GM12878 (cell line): ENCODE measurements around the gene SPPL2B. TPM values are rescaled to one million over a fixed set of nuclear protein-coding genes. Genes with fewer than 3 reads are reported as not detected.

Source experiments
- ATAC-seq: fragments of 200-7000 bp; cut with Tn5 transposase; 3 replicates; pipeline ENCODE4 v1.9.1; 2020; ENCODE audit warnings: mild to moderate bottlenecking, moderate library complexity
- BruUV-seq: library from RNA; stranded (reverse); fragments of 400-500 nt; replicated peaks from 2 replicates; lab custom pipeline; 2021; lab: Mats Ljungman, UMichigan
- CTCF ChIA-PET: fragments of 300-600 bp; sonication (Branson Sonifier 250); formaldehyde crosslinking; extraction: SDS; loops from one replicate; lab custom pipeline; 2021; ENCODE audit warnings: inconsistent platforms; lab: Yijun Ruan, JAX
- POLR2A ChIA-PET: fragments of 350-600 bp; formaldehyde crosslinking; extraction: SDS; loops from one replicate; lab custom pipeline; 2021; ENCODE audit warnings: inconsistent platforms; lab: Charles Lee
- RAD21 ChIA-PET: fragments of 300-600 bp; sonication (Branson Sonifier 250); formaldehyde crosslinking; loops from one replicate; lab custom pipeline; 2023; ENCODE audit warnings: antibody characterized with exemption; ENCODE audit not compliant: unreplicated experiment; lab: Charles Lee
- SMC1A ChIA-PET: fragments of 300-600 bp; sonication (Branson Sonifier 250); formaldehyde crosslinking; loops from one replicate; lab custom pipeline; 2023; ENCODE audit not compliant: unreplicated experiment, uncharacterized antibody; lab: Charles Lee
- DNase-seq: peaks from one replicate; pipeline ENCODE4 v3.0.0-alpha.2; 2011; ENCODE audit warnings: low read depth, low spot score
- FAIRE-seq: peaks from 3 replicates; lab custom pipeline; 2011; peaks lifted over from hg19 to GRCh38; lab: Jason Lieb, UNC
- H2AFZ ChIP-seq: 2 replicates; pipeline ENCODE4 v1.6.0; 2011; ENCODE audit warnings: low read depth, low read length, control low read depth; ENCODE audit not compliant: control insufficient read depth
- H3K27ac ChIP-seq: 2 replicates; pipeline ENCODE4 v1.5.1; 2011; ENCODE audit warnings: control low read depth; ENCODE audit not compliant: control insufficient read depth, insufficient read depth
- H3K27me3 ChIP-seq, 2 experiments: replicated peaks in 1 of 2; 2 replicates each; pipeline versions ENCODE4 v1.6.0 to v1.6.1; 2011; ENCODE audit warnings: low read length in 1 of 2; ENCODE audit not compliant: control insufficient read depth in 2 of 2, insufficient read depth in 2 of 2
- H3K36me3 ChIP-seq, 2 experiments: 2 replicates each; pipeline ENCODE4 v1.5.1; 2011; ENCODE audit warnings: low read length in 1 of 2; ENCODE audit not compliant: control insufficient read depth in 2 of 2, insufficient read depth in 2 of 2
- H3K4me1 ChIP-seq: 2 replicates; pipeline ENCODE4 v1.6.1; 2011; ENCODE audit warnings: mild to moderate bottlenecking, low read length, moderate library complexity, mixed read lengths; ENCODE audit not compliant: control insufficient read depth, insufficient read depth
- H3K4me2 ChIP-seq: 2 replicates; pipeline ENCODE4 v1.6.0; 2011; ENCODE audit warnings: control low read depth; ENCODE audit not compliant: control insufficient read depth, insufficient read depth
- H3K4me3 ChIP-seq: fragments of 200-600 bp; sonication (generic); 2 replicates; pipeline ENCODE4 v1.5.1; 2016
- H3K79me2 ChIP-seq: 2 replicates; pipeline ENCODE4 v1.6.0; 2011; ENCODE audit warnings: low read length; ENCODE audit not compliant: control insufficient read depth, insufficient read depth
- H3K9ac ChIP-seq: 2 replicates; pipeline ENCODE4 v1.8.0; 2011; ENCODE audit warnings: low read length, control low read depth, mixed read lengths; ENCODE audit not compliant: control insufficient read depth, insufficient read depth
- H3K9me3 ChIP-seq: replicated peaks from 3 replicates; pipeline ENCODE4 v1.5.1; 2011; ENCODE audit warnings: mild to moderate bottlenecking, low read length; ENCODE audit not compliant: control insufficient read depth, insufficient read depth
- H4K20me1 ChIP-seq: 2 replicates; pipeline ENCODE4 v1.6.0; 2011; ENCODE audit not compliant: control insufficient read depth, insufficient read depth
- FOXK2 ChIP-seq: fragments of 450-650 bp; IDR thresholded peaks from 2 replicates; pipeline ENCODE4 v1.6.1; 2017; ENCODE audit warnings: mild to moderate bottlenecking, moderate library complexity
- KLF5 ChIP-seq: fragments of 450-650 bp; IDR thresholded peaks from 2 replicates; pipeline ENCODE4 v1.6.1; 2014; ENCODE audit warnings: mild to moderate bottlenecking; ENCODE audit not compliant: partially characterized antibody
- TCF12 ChIP-seq: IDR thresholded peaks from 2 replicates; pipeline ENCODE4 v1.6.1; 2011; ENCODE audit warnings: low read depth, mild to moderate bottlenecking, low read length
- TCF3 ChIP-seq: IDR thresholded peaks from 2 replicates; pipeline ENCODE4 v1.6.1; 2012; ENCODE audit warnings: low read depth, mild to moderate bottlenecking, low read length, borderline replicate concordance; ENCODE audit not compliant: insufficient read depth
- WRNIP1 ChIP-seq: IDR thresholded peaks from 2 replicates; pipeline ENCODE4 v1.6.1; 2011; ENCODE audit warnings: low read depth, low read length, improper control_type of control experiment, borderline replicate concordance
- WGBS: methylation state at CpG from one replicate; pipeline ENCODE4 v1.1.6; 2016; ENCODE audit warnings: low lambda C conversion rate; ENCODE audit not compliant: insufficient replicate concordance, insufficient coverage; ENCODE audit errors: missing lambda C conversion rate; 5-methylcytosine and 5-hydroxymethylcytosine counted together
- in situ Hi-C: fragments of 300-500 bp; cut with MboI; formaldehyde crosslinking; loops from 9 replicates; pipeline ENCODE4 v1.14.3; 2018; ENCODE audit warnings: mixed read lengths
- intact Hi-C: fragments of 100-400 bp; cut with micrococcal nuclease; formaldehyde crosslinking; loops from one replicate; pipeline ENCODE4 v1.14.2; 2022; ENCODE audit not compliant: unreplicated experiment
- polyA plus RNA-seq, 11 experiments: library from polyadenylated mRNA; depleted of rRNA in 4 of 11; unstranded in 6 of 11; stranded (reverse) in 5 of 11; fragments of >200 nt; fragmentation: Nextera tagmentation in 4 of 11; fragmentation: Illumina TruSeq in 1 of 11; extraction: Ambion mirVana in 4 of 11; extraction: Trizol in 1 of 11; gene quantifications; 1 replicate in 1 of 11; 2 replicates in 10 of 11; pipeline versions ENCODE4 v1.2.1 to v1.2.3, GENCODE V29; 2011 to 2016; ENCODE audit warnings: inconsistent platforms in 2 of 11, missing spikeins in 2 of 11, low read depth in 1 of 11
- total RNA-seq, 4 experiments: library from RNA; depleted of rRNA in 3 of 4; stranded (reverse); fragments of >200 nt in 3 of 4; fragmentation: Illumina TruSeq in 1 of 4; extraction: Trizol in 1 of 4; gene quantifications; 2 replicates each; pipeline versions ENCODE4 v1.2.1 to v1.2.3, GENCODE V29; 2013 to 2021

The SPPL2B gene
- total and polyA plus RNA-seq, 10 of the 15 experiments (the other 5 are each of a cell fraction or from before 2014, with no cell fraction given), result 0.29 to 56.5 (median 18.3) TPM

DNA sequence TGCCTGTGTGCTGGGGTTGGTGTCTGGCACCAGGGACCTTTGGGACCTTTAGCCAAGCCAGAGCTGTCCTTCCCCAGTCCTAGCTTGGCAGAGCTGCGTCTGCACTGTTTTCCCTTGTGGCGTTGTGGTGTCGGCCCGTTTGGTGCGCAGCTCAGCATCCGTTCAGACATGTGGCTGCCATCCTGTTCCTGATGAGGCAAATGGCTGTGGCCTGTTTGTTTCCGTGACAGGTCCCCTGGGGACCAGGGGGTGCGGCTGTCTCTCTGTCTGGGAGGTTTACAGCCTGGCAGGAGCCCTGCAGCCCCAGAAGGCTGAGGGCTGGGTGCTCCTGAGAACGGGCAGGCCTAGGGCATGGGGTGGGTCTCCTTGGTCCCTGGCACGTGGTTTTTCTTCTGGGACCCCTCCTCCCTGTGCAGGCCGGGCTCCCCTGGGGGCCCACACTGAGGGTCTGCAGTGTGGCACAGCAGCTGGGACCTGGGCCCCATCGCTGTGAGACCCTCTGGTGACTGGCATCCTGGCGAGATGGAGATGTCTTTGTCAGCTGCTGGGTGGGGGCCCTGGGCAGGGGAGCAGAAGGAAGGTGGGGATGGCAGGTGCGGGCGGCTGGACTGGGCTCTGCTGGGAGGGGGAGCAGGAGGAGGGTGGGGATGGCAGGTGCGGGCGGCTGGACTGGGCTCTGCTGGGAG, 4.0 kb downstream of the SPPL2B start (continued):
- no peak for TF ChIP-seq WRNIP1

DNA sequence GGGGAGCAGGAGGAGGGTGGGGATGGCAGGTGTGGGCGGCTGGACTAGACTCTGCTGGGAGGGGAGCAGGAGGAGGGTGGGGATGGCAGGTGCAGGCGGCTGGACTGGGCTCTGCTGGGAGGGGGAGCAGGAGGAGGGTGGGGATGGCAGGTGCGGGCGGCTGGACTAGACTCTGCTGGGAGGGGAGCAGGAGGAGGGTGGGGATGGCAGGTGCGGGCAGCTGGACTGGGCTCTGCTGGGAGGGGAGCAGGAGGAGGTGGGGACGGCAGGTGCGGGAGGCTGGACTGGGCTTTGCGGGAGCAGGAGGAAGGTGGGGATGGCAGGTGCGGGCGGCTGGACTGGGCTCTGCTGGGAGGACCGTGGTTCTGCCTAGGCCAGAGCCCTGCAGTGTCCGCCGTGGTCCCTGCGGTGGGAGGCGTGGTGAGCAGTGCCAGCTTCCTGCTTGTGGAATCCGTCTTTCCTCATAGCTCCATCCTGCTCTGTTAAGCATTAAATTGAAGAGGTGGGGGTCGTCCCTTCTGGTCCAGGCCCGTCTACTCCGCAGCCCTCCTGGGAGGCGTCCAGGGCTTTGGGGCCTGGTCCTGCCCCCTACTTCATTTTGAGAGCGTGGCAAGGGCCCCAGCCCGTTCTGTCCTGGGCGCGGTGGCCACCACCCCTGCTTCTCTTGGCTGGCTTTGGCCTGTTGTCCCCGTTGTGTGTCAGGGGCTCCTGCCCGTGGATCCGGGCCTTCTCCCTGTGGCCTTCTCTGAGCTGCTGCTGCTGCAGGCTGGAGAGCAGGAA, 4.7 kb downstream of the SPPL2B start:
- 73% methylated on average over 23 of the region's 27 CpGs for WGBS
- intact Hi-C loops, result no loop called here
- ATAC-seq (no peak), FAIRE-seq (no peak), DNase-seq (no peak)
- POLR2A ChIA-PET, result no interaction called here
- no peak for TF ChIP-seq FOXK2
- TF ChIP-seq TCF3, result peak; percentile 86
- TF ChIP-seq KLF5, result no peak
- peak; percentile 79 for TF ChIP-seq TCF12
- H3K79me2 ChIP-seq, result peaks cover 35% of the 10 kb centered on the region
- H3K4me2 ChIP-seq, result no peak overlapping the region; the same call in 1 of the 2 replicates
- BruUV-seq, result no TSS peak
- H3K27me3 ChIP-seq, result no peaks in the 10 kb centered on the region
- H3K9me3 ChIP-seq, result no peaks in the 10 kb centered on the region; the same call in 2 of the 3 replicates
- H2AFZ ChIP-seq, result no peak overlapping the region
- RAD21 ChIA-PET, result interaction anchor here (0.5 kb wide), 1 partner anchor 179 kb away, joined by 3 read pairs; no protein-coding TSS in a partner anchor
- peaks cover 13% of the 10 kb centered on the region for H3K4me1 ChIP-seq
- no peak overlapping the region for H3K27ac ChIP-seq
- CTCF ChIA-PET, result interaction anchor here (1.1 kb wide), 1 partner anchor 59 kb away, joined by 4 read pairs; no protein-coding TSS in a partner anchor
- SMC1A ChIA-PET, result interaction anchor here (1.4 kb wide), 1 partner anchor 59 kb away, joined by 4 read pairs; no protein-coding TSS in a partner anchor
- no peak overlapping the region for H3K4me3 ChIP-seq
- H4K20me1 ChIP-seq, result no peaks in the 10 kb centered on the region
- H3K36me3 ChIP-seq, result peaks cover 0 to 4% of the 10 kb centered on the region in 2 experiments; a peak in 3 of 4 replicates
- in situ Hi-C loops, result no loop called here
- no peak overlapping the region for H3K9ac ChIP-seq
